Lower lobe of right lung (tissue), 1 donor: ENCODE results near the gene PLCXD1. TPM values are rescaled to one million over a fixed set of nuclear protein-coding genes. Genes with fewer than 3 reads are reported as not detected.

Source experiments
- total RNA-seq: library from RNA; stranded (reverse); fragmentation: NEBNext Ultra II Directional; extraction: Animal tissue kit (Norgen Biotek cat#: 25700); gene quantifications from one replicate; pipeline ENCODE4 v1.2.1, GENCODE V29; 2021
- donor health status: DM: no; HTN: yes; CAD: no; lungs with severe emphysema.

Gene PLCXD1
- total RNA-seq, 1 donor from 2014 or later: 23.7 TPM

Other genes with a start within 250 kb of the PLCXD1 start
- gene GTPBP6, start 37.4 kb downstream of the PLCXD1 start, total RNA-seq: 47.1 TPM
- 11.2 TPM for gene PPP2R3B, start 105.5 kb downstream of the PLCXD1 start, total RNA-seq